HepG2 (cell line): ENCODE results near the gene SLC4A5. TPM values are rescaled to one million over a fixed set of nuclear protein-coding genes. Genes with fewer than 3 reads are reported as not detected.

Experiments
- ATAC-seq: fragments of 200-7000 bp; cut with Tn5 transposase; 3 replicates; pipeline ENCODE4 v1.9.1; 2020; ENCODE audit warnings: mild to moderate bottlenecking, moderate library complexity
- BruUV-seq: library from RNA; stranded (reverse); fragments of 400-500 nt; replicated peaks from 2 replicates; lab custom pipeline; 2021; lab: Mats Ljungman, UMichigan
- CTCF ChIA-PET: fragments of 300-600 bp; formaldehyde crosslinking; extraction: SDS; loops from one replicate; lab custom pipeline; 2021; ENCODE audit warnings: low total read pairs, inconsistent platforms, low intra/inter-chr PET ratio; lab: Yijun Ruan, JAX
- POLR2A ChIA-PET: fragments of 350-600 bp; sonication (Branson Sonifier 250); formaldehyde crosslinking; loops from one replicate; lab custom pipeline; 2020; ENCODE audit warnings: antibody characterized with exemption, inconsistent platforms; lab: Yijun Ruan, JAX
- DNase-seq: peaks from one replicate; pipeline ENCODE4 v3.0.0-alpha.2; 2015; ENCODE audit warnings: low spot score
- FAIRE-seq: peaks from 3 replicates; lab custom pipeline; 2011; peaks lifted over from hg19 to GRCh38; lab: Jason Lieb, UNC
- H2AFZ ChIP-seq: one replicate; pipeline ENCODE4 v1.6.1; 2011; ENCODE audit warnings: low read length, inconsistent platforms
- H3K27ac ChIP-seq: fragments of 300-600 bp; 3 replicates; pipeline ENCODE4 v1.8.0; 2011; ENCODE audit warnings: mixed run types, mild to moderate bottlenecking, mixed read lengths, low read length, inconsistent platforms; ENCODE audit not compliant: insufficient read depth; ENCODE audit errors: extremely low read length
- H3K27me3 ChIP-seq, 2 experiments: fragments of 200-600 bp in 1 of 2; 2 replicates in 1 of 2; 3 replicates in 1 of 2; pipeline versions ENCODE4 v1.6.0 to v1.8.0; 2011; ENCODE audit warnings: low read length in 2 of 2, mild to moderate bottlenecking in 2 of 2, moderate library complexity in 2 of 2, inconsistent platforms in 1 of 2; ENCODE audit not compliant: insufficient read depth in 2 of 2, control insufficient read depth in 1 of 2
- H3K36me3 ChIP-seq, 2 experiments: fragments of 200-600 bp in 1 of 2; replicated peaks in 1 of 2; 2 replicates in 1 of 2; 3 replicates in 1 of 2; pipeline versions ENCODE4 v1.5.1 to v1.8.0; 2011; ENCODE audit warnings: low read length in 2 of 2, inconsistent platforms in 1 of 2; ENCODE audit not compliant: insufficient read depth in 2 of 2, control insufficient read depth in 1 of 2
- H3K4me1 ChIP-seq: 2 replicates; pipeline ENCODE4 v1.5.1; 2012; ENCODE audit warnings: low read length, inconsistent platforms; ENCODE audit not compliant: insufficient read depth
- H3K4me2 ChIP-seq: 2 replicates; pipeline ENCODE4 v1.6.0; 2011; ENCODE audit warnings: low read depth, low read length, inconsistent platforms
- H3K4me3 ChIP-seq, 3 experiments: fragments of 200-600 bp in 1 of 3; sonication (generic), shearing (Covaris generic) in 1 of 3; replicated peaks in 1 of 3; 2 replicates each; pipeline ENCODE4 v1.5.1; 2011 to 2016; ENCODE audit warnings: low read length in 3 of 3, inconsistent platforms in 2 of 3, low read depth in 2 of 3, mild to moderate bottlenecking in 2 of 3, control low read depth in 1 of 3, mixed read lengths in 1 of 3; ENCODE audit not compliant: insufficient read depth in 1 of 3
- H3K79me2 ChIP-seq: one replicate; pipeline ENCODE4 v1.6.1; 2011; ENCODE audit warnings: low read length, inconsistent platforms; ENCODE audit not compliant: insufficient read depth
- H3K9ac ChIP-seq: 2 replicates; pipeline ENCODE4 v1.6.0; 2011; ENCODE audit warnings: mild to moderate bottlenecking, low read depth, low read length, inconsistent platforms; ENCODE audit not compliant: insufficient read depth
- H3K9me3 ChIP-seq: 2 replicates; pipeline ENCODE4 v1.5.1; 2012; ENCODE audit warnings: mild to moderate bottlenecking, low read length
- H4K20me1 ChIP-seq: 2 replicates; pipeline ENCODE4 v1.6.0; 2011; ENCODE audit warnings: inconsistent platforms, mild to moderate bottlenecking, low read length, moderate library complexity; ENCODE audit not compliant: insufficient read depth
- GPN1 ChIP-seq: sonication (generic); formaldehyde crosslinking; IDR thresholded peaks from 2 replicates; pipeline ENCODE4 v1.5.1; 2020; ENCODE audit warnings: missing genetic modification reagents, borderline replicate concordance
- HNF4A ChIP-seq: sonication (generic); formaldehyde crosslinking; IDR thresholded peaks from 2 replicates; pipeline ENCODE4 v1.4.0; 2020; ENCODE audit warnings: missing genetic modification reagents
- IRX3 ChIP-seq: sonication (generic); formaldehyde crosslinking; IDR thresholded peaks from 2 replicates; pipeline ENCODE4 v1.8.1; 2023; ENCODE audit warnings: mild to moderate bottlenecking, low read depth, missing genetic modification reagents, borderline replicate concordance
- MEIS1 ChIP-seq: sonication (generic); formaldehyde crosslinking; IDR thresholded peaks from 2 replicates; pipeline ENCODE4 v1.9.0; 2021; ENCODE audit warnings: mild to moderate bottlenecking, missing genetic modification reagents, moderate library complexity, borderline replicate concordance
- MIER2 ChIP-seq: IDR thresholded peaks from 2 replicates; pipeline ENCODE4 v1.6.1; 2016; ENCODE audit warnings: missing biosample characterization, missing genetic modification reagents
- SNRNP70 ChIP-seq: fragments of 200-400 bp; formaldehyde crosslinking; IDR thresholded peaks from 2 replicates; pipeline ENCODE4 v1.6.1; 2017; ENCODE audit warnings: mild to moderate bottlenecking, low read depth, low read length, moderate library complexity
- SRSF1 ChIP-seq: fragments of 200-400 bp; formaldehyde crosslinking; optimal IDR thresholded peaks from 2 replicates; pipeline ENCODE3; 2017; ENCODE audit warnings: mild to moderate bottlenecking, low read depth, low read length, moderate library complexity
- TGIF2 ChIP-seq: IDR thresholded peaks from 2 replicates; pipeline ENCODE4 v1.6.1; 2016; ENCODE audit warnings: control low read depth, missing compliant biosample characterization
- ZBTB39 ChIP-seq: sonication (generic); formaldehyde crosslinking; IDR thresholded peaks from 2 replicates; pipeline ENCODE4 v1.5.0; 2020; ENCODE audit warnings: missing genetic modification reagents
- ZNF205 ChIP-seq: IDR thresholded peaks from 2 replicates; pipeline ENCODE4 v1.6.1; 2018; ENCODE audit warnings: missing biosample characterization, missing genetic modification reagents
- ZNF280D ChIP-seq: sonication (generic); formaldehyde crosslinking; IDR thresholded peaks from 2 replicates; pipeline ENCODE4 v1.5.1; 2020; ENCODE audit warnings: mild to moderate bottlenecking, missing genetic modification reagents
- ZNF335 ChIP-seq: sonication (generic); formaldehyde crosslinking; IDR thresholded peaks from 2 replicates; pipeline ENCODE4 v1.4.0; 2020; ENCODE audit warnings: missing genetic modification reagents
- ZNF432 ChIP-seq: sonication (generic); formaldehyde crosslinking; IDR thresholded peaks from 2 replicates; pipeline ENCODE4 v1.5.0; 2020; ENCODE audit warnings: missing genetic modification reagents, mild to moderate bottlenecking, borderline replicate concordance
- ZNF501 ChIP-seq: sonication (generic); formaldehyde crosslinking; IDR thresholded peaks from 2 replicates; pipeline ENCODE4 v1.5.1; 2020; ENCODE audit warnings: mild to moderate bottlenecking, moderate library complexity, missing genetic modification reagents
- ZNF629 ChIP-seq: sonication (generic); formaldehyde crosslinking; conservative IDR thresholded peaks from 2 replicates; pipeline ENCODE4 v1.5.0; 2020; ENCODE audit warnings: missing genetic modification reagents
- ZNF841 ChIP-seq: sonication (generic); formaldehyde crosslinking; IDR thresholded peaks from 2 replicates; pipeline ENCODE4 v1.8.1; 2023; ENCODE audit warnings: missing genetic modification reagents, borderline replicate concordance
- WGBS: methylation state at CpG from one replicate; pipeline ENCODE4 v1.1.6; 2017; ENCODE audit warnings: low lambda C conversion rate; 5-methylcytosine and 5-hydroxymethylcytosine counted together
- in situ Hi-C: cut with HindIII; loops from 2 replicates; pipeline ENCODE4 v1.10.0; 2017; ENCODE audit warnings: low pct_unique_long_range_greater_than_20kb; ENCODE audit not compliant: extremely low pct_ligation_motif_present
- intact Hi-C: fragments of 100-400 bp; cut with micrococcal nuclease; formaldehyde crosslinking; loops from one replicate; pipeline ENCODE4 v1.10.0; 2022; ENCODE audit not compliant: unreplicated experiment
- polyA plus RNA-seq, 8 experiments: library from polyadenylated mRNA; depleted of rRNA in 3 of 8; stranded (reverse) in 7 of 8; unstranded in 1 of 8; fragments of >200 nt; fragmentation: Illumina TruSeq in 4 of 8; extraction: Trizol in 4 of 8; gene quantifications; 2 replicates each; pipeline versions ENCODE4 v1.2.1 to v1.2.3, GENCODE V29; 2011 to 2016; ENCODE audit warnings: low read depth in 4 of 8, missing spikeins in 1 of 8, mixed read lengths in 1 of 8; ENCODE audit not compliant: insufficient read depth in 1 of 8
- total RNA-seq, 5 experiments: library from RNA; depleted of rRNA; stranded (reverse); fragments of >200 nt; fragmentation: Illumina TruSeq; extraction: Trizol; gene quantifications; 2 replicates each; pipeline ENCODE4 v1.2.3, GENCODE V29; 2016; ENCODE audit warnings: low read depth in 1 of 5

Gene SLC4A5
- total and polyA plus RNA-seq, 2 of the 13 experiments (the other 11 are each of a cell fraction or from before 2014, with no cell fraction given), result 0.50 TPM; not detected in 1

DNA sequence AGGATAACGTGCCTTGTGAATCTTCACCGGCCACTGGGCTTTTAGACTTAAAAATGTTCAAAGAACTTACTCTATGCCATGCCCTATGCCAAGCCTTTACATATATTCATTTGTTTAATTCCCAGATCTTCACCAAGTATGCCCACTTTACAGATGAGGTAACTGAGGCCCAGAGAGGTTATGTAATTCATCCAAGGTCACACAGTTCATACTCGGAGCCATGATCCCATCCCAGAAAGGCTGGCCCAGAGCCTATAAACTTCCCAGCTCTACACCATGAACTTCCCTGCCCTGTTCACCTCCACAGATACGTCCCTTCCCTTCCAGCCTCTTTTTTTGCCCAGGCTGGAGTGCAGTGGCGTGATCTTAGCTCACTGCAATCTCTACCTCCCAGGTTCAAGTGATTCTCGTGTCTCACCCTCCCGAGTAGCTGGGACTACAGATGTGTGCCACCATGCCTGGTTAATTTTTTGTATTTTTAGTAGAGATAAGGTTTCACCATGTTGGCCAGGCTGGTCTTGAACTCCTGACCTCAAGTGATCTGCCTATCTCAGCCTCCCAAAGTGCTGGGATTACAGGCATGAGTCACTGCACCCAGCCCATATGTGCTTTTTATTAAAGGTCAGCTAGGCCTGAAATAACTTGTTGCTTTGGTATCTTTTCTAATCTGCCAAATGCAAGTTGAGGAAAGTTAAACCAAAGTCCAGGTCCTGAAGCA, 100.7 kb downstream of the SLC4A5 start:
- H3K9me3 ChIP-seq, result no peaks in the 10 kb centered on the region
- no peak overlapping the region for H3K9ac ChIP-seq
- intact Hi-C loops, result no loop called here
- no peaks in the 10 kb centered on the region for H3K36me3 ChIP-seq
- no TSS peak for BruUV-seq
- 46% methylated on average over 7 of the region's 7 CpGs for WGBS
- in situ Hi-C loops, result no loop called here
- ChIA-PET POLR2A (no interaction called here), CTCF (no interaction called here)
- DNase-seq, result no peak
- TF ChIP-seq HNF4A (CRISPR knock-in tag), result no peak
- no peak for TF ChIP-seq ZNF335 (CRISPR knock-in tag)
- TF ChIP-seq ZNF841 (CRISPR knock-in tag), result no peak
- TF ChIP-seq ZNF432 (CRISPR knock-in tag), result no peak
- no peak for TF ChIP-seq GPN1 (CRISPR knock-in tag)
- no peak for TF ChIP-seq ZNF205 (CRISPR knock-in tag)
- TF ChIP-seq SRSF1, result no peak
- TF ChIP-seq ZNF280D, result no peak
- TF ChIP-seq TGIF2 (CRISPR knock-in tag), result no peak
- TF ChIP-seq SNRNP70, result no peak
- TF ChIP-seq ZNF501 (CRISPR knock-in tag), result peak; percentile 6; the same call in 1 of the 2 replicates
- no peak for TF ChIP-seq MEIS1 (CRISPR knock-in tag)
- no peak for TF ChIP-seq MIER2 (CRISPR knock-in tag)
- no peak for TF ChIP-seq ZBTB39 (CRISPR knock-in tag)
- peak; percentile 77; the same call in 1 of the 2 replicates for TF ChIP-seq ZNF629 (CRISPR knock-in tag)
- no peak for TF ChIP-seq IRX3 (CRISPR knock-in tag)
- H3K4me3 ChIP-seq, result no peak overlapping the region
- H3K27me3 ChIP-seq, result peaks cover 0 to 5% of the 10 kb centered on the region in 2 experiments; a peak in 3 of 5 replicates
- no peak overlapping the region for H3K27ac ChIP-seq
- no peaks in the 10 kb centered on the region for H3K79me2 ChIP-seq
- ATAC-seq, result no peak
- H3K4me2 ChIP-seq, result no peak overlapping the region
- H2AFZ ChIP-seq, result no peak overlapping the region
- no peaks in the 10 kb centered on the region for H3K4me1 ChIP-seq
- FAIRE-seq, result no peak
- H4K20me1 ChIP-seq, result no peaks in the 10 kb centered on the region
